Omental fat pad (tissue), 4 donors: Measurements from ENCODE around the gene NOXA1. TPM values are rescaled to one million over a fixed set of nuclear protein-coding genes. Genes with fewer than 3 reads are reported as not detected.
"Not testable (repeated sequence)": the region's sequence is repeated elsewhere in the genome, so short reads cannot be mapped to it uniquely, and the experiment has no call there.

Source experiments
- ATAC-seq: fragments of 150-250 bp; one replicate; pipeline ENCODE4 v1.9.1; 2016; ENCODE audit warnings: mild to moderate bottlenecking, moderate library complexity; ENCODE audit not compliant: low FRiP score
- DNase-seq: peaks from one replicate; pipeline ENCODE4 v3.0.0-alpha.2; 2019; ENCODE audit warnings: low spot score
- total RNA-seq, 4 donors: library from RNA; depleted of rRNA; stranded (reverse); fragments of >200 nt; gene quantifications; one replicate each; pipeline ENCODE4 v1.1.0, GENCODE V29; 2016
- TF ChIP-seq, protein P1 (sequence below), 3 donors: fragments of 450-650 bp; IDR thresholded peaks; one replicate each; pipeline ENCODE4 v1.5.1; 2016 to 2017; ENCODE audit warnings: antibody characterized with exemption in 3 of 3, mild to moderate bottlenecking in 3 of 3, moderate library complexity in 2 of 3

NOXA1 gene
- total RNA-seq, 4 donors from 2014 or later: 0.84 to 3.8 (median 2.1) TPM

DNA sequence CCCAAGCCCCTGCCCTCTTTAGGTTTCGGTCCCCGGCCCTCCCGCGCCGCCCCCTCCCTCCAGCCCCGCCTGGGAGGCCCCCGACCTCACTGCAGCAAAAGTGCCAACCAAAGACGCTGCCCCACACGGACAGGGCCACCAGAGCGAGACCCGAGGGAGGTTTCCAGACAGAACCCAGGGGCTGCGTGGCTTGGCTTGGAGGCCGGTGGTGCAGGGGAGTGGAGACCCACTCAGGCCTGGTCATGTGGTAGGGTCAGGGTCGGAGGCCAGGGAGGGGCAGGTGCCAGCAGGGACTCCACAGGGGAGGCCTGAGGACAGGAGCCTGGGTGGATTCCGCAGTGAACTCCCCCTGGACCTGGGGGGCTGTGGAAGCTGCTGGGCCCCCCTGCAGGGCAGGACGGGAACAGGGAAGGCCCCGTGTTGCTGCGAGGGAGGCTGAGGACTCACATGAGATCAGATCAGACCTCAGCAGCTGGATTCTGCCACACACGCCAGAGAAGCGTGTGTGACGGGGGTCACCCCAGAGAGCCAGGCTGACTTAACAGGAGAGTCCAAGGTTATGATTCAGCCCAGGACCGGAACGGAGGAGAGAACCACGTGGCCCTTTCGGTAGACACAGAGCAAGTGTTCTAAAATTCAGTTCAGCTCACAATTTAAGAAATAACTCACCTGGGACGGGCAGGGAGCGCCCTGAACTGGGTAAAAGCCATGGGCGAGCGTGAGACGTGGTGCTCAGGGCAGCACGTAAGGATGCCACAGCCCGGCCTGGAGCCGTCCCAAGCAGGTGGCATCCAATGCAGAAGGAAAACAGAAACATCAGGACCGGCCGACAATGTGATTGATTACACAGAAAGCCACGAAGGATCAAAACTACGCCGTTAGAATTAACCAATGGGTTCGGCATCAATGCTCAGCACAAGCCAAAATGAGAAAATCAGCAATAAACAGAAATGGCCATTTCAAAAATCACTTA, 39.1 kb upstream of the NOXA1 start:
- TF ChIP-seq, protein P1, sequence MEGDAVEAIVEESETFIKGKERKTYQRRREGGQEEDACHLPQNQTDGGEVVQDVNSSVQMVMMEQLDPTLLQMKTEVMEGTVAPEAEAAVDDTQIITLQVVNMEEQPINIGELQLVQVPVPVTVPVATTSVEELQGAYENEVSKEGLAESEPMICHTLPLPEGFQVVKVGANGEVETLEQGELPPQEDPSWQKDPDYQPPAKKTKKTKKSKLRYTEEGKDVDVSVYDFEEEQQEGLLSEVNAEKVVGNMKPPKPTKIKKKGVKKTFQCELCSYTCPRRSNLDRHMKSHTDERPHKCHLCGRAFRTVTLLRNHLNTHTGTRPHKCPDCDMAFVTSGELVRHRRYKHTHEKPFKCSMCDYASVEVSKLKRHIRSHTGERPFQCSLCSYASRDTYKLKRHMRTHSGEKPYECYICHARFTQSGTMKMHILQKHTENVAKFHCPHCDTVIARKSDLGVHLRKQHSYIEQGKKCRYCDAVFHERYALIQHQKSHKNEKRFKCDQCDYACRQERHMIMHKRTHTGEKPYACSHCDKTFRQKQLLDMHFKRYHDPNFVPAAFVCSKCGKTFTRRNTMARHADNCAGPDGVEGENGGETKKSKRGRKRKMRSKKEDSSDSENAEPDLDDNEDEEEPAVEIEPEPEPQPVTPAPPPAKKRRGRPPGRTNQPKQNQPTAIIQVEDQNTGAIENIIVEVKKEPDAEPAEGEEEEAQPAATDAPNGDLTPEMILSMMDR (IDR thresholded peaks at IDR 0.05): no peak
- ATAC-seq (no peak), DNase-seq (no peak)

DNA sequence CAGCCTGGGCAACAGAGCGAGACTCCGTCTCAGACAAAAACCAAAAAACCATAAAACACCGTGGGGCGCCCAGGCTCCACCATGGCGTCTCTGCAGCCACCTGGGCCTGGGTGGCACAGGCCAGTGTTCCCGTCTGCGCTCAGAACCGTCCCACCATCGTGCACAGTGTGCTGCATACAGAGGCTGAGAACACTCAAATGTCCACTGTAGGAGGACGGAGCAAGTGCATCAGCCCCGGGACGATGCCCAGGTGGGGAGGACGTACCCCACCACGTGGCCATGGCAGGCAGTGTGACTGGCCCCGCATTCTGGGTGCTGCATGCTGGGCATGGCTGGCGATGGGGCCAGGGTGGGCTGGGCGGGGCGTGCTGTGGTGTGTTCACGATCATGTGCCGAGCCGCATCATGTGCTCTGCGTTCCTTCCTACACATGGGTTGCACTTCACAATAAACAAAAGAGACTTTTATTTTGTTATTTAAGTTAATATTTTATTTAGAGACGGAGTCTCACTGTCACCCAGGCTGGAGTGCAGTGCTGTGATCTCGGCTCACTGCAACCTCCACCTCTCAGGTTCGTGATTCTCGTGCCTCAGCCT, 38.0 kb upstream of the NOXA1 start:
- no peak for DNase-seq
- ATAC-seq: no peak
- TF ChIP-seq, protein P1 (IDR thresholded peaks at IDR 0.05): no peak

DNA sequence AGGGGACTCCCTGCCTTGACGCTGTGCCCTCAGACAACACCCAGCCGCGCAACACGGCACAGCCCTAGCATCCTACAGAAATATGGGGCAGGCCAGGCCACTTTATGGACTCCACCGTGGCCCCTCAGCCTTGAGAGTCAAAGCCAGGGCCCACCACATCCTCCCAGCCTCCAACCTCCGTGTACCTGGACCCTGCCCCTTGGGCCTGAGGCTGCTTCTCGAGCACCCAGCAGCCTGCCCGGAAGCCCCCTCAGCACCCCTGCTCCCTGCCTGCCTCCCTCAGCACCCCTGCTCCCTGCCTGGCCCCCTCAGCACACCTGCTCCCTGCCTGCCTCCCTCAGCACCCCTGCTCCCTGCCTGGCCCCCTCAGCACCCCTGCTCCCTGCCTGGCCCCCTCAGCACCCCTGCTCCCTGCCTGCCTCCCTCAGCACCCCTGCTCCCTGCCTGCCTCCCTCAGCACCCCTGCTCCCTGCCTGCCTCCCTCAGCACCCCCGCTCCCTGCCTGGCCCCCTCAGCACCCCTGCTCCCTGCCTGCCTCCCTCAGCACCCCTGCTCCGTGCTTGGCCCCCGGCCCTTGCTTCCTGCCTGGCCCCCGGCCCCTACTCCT, 36.6 kb upstream of the NOXA1 start:
- DNase-seq, ATAC-seq: not testable (repeated sequence)

DNA sequence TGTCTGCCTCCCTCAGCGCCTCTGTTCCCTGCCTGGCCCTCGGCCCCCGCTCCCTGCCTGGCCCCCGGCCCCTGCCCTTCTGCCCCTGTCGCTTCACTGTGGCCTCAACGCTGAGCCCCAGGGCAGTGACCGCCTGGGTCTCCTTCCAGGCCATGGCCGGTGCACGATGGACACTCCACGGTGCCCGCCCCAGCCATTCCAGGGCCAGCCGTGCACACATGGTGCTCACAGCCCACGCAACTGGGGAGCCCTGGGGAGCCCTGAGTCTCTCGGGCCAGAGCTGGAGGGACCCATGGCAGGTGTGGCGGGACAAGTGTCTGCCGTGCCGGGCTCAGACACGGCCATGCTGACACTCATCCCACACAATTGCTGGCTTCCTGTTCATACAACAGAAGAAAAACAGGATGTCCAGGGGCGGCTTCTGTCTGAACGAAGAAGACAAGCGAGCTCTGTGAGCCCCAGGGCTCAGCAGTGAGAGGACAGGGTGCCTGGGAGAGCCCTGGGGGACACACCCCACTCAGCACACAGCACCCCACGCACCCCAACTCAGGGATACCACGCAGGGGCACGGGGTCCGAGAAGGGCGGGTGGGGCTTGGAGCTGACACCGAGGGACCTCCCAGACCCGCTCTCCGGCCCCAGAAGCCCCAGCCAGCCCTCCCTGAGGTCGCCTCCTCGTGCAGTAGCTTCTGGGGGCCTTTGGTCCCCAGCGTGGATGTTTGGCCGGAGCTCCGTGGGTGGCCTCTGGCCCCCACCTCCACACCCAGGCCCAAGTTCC, 35.9 kb upstream of the NOXA1 start:
- no peak for DNase-seq
- ATAC-seq: no peak
- TF ChIP-seq, protein P1 (IDR thresholded peaks at IDR 0.05): no peak

DNA sequence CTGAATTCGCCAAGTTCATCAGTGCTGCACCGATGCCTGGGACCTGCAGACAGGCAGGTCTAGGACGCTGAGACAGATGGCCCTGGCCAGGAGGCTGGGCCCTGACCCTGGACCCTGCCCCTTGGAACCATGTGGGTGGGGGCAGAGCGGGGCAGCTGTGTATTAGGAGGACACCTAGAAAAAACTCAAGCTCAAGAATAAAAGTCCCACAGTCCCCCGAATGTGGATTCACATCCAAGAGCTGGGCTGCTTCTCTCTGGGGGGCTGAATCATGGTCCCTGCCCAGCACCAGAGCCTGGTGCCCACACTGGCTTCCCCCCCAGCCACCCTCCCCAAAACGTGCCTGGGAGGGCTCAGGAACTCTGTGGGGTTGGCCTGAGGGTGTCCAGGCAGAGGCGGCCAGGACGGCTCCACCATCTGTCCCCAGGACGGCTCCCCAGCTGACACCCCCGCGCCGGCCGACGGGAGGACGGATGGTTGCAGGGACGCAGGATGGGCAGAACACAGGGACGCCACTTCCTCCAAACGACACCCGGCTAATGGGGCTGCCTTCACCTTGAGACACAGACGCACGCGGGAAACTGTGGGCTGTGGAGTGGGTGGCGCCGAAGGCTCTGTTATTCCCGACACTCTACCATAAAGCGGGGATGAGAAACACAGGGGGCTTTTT, 35.2 kb upstream of the NOXA1 start:
- DNase-seq: no peak
- ATAC-seq: no peak
- TF ChIP-seq, protein P1 (IDR thresholded peaks at IDR 0.05): no peak

DNA sequence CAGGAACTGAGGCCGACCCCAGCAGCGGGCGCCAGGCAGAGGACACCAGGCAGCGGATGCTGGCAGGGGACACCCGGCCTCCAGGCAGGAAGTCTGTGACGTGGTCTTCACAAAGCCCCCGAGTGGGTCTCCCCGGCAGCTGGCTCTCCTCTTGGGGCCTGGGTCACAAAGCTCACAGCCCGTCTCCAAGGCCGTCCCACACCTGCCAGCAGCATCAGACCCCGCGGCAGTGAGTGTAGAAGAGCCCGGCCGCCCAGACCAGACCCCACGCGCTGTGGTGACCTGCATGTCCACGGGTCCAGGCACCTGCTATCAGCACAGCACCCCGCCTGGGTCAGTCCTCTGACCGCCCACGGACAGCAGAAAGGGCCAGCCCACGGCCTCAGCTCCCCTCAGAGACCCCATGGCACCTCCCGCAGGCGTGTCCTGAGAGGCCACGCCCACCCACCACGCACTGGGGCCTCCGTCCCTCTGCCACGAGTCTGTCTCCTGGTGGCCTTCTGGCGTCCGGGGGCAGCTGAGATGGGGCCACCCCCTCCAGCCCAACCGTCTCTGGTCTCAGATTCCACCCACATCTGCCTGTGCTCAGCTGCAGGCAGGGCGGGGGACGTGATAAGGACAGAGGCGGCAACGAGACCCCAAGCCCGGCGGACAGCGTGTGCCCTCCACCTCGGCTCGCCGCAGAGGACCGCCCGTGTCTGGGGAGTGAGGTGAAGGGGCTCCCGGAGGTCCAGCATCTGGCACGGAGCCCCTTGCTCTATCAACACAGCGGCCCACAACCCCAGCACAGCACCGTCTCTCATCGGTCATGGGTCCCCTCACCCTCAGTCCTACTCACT, 34.4 kb upstream of the NOXA1 start:
- TF ChIP-seq, protein P1 (IDR thresholded peaks at IDR 0.05): no peak
- ATAC-seq: no peak
- DNase-seq: no peak
